Spleen (tissue), 11 donors: ENCODE results near the gene IGFBP3. TPM values are rescaled to one million over a fixed set of nuclear protein-coding genes. Genes with fewer than 3 reads are reported as not detected.

ENCODE experiments used
- DNase-seq: peaks from one replicate; pipeline ENCODE4 v3.0.0-alpha.2; 2020
- H3K27ac ChIP-seq, 8 donors: fragments of 200-600 bp; sonication (generic) in 7 of 8; 1 replicate in 4 of 8; 2 replicates in 4 of 8; pipeline versions ENCODE4 v1.5.0 to v1.8.0; 2016 to 2021; ENCODE audit warnings: inconsistent platforms in 4 of 8, mild to moderate bottlenecking in 4 of 8, moderate library complexity in 1 of 8
- H3K27me3 ChIP-seq, 7 donors: fragments of 200-600 bp; sonication (generic) in 6 of 7; replicated peaks in 1 of 7; 1 replicate in 4 of 7; 2 replicates in 3 of 7; pipeline versions ENCODE4 v1.5.0 to v1.8.0; 2016 to 2021; ENCODE audit warnings: inconsistent platforms in 3 of 7, mild to moderate bottlenecking in 1 of 7
- H3K36me3 ChIP-seq, 6 donors: fragments of 200-600 bp; sonication (generic) in 5 of 6; 1 replicate in 4 of 6; 2 replicates in 2 of 6; pipeline versions ENCODE4 v1.5.0 to v1.8.0; 2016 to 2021; ENCODE audit warnings: inconsistent platforms in 2 of 6
- H3K4me1 ChIP-seq, 6 donors: fragments of 200-600 bp; sonication (generic) in 5 of 6; 1 replicate in 3 of 6; 2 replicates in 3 of 6; pipeline versions ENCODE4 v1.5.0 to v1.8.0; 2016 to 2021; ENCODE audit warnings: inconsistent platforms in 3 of 6
- H3K4me3 ChIP-seq, 8 donors: fragments of 200-600 bp; sonication (generic) in 7 of 8; 1 replicate in 4 of 8; 2 replicates in 4 of 8; pipeline versions ENCODE4 v1.5.0 to v1.8.0; 2016 to 2021; ENCODE audit warnings: inconsistent platforms in 4 of 8, mild to moderate bottlenecking in 4 of 8, moderate library complexity in 2 of 8
- H3K9me3 ChIP-seq, 8 donors: fragments of 200-600 bp; sonication (generic) in 7 of 8; 1 replicate in 4 of 8; 2 replicates in 4 of 8; pipeline versions ENCODE4 v1.5.0 to v1.8.0; 2016 to 2021; ENCODE audit warnings: inconsistent platforms in 4 of 8
- POLR2A ChIP-seq, 3 donors: fragments of 450-650 bp; IDR thresholded peaks; one replicate each; pipeline ENCODE4 v1.5.1; 2017; ENCODE audit warnings: antibody characterized with exemption in 3 of 3, mild to moderate bottlenecking in 1 of 3
- POLR2AphosphoS5 ChIP-seq, 3 donors: sonication (generic); formaldehyde crosslinking; IDR thresholded peaks; one replicate each; pipeline ENCODE4 v1.5.1; 2017; ENCODE audit warnings: antibody characterized with exemption in 3 of 3
- WGBS, 5 donors: extraction: QIAGEN DNeasy Blood & Tissue Kit in 3 of 5; methylation state at CpG; one replicate each; pipeline versions ENCODE4 v1.1.5 to v1.1.7; 2013 to 2018; 5-methylcytosine and 5-hydroxymethylcytosine counted together
- intact Hi-C: fragments of 100-400 bp; cut with DNase I; formaldehyde crosslinking; loops from one replicate; pipeline ENCODE4 v1.15.0; 2023; ENCODE audit warnings: low total_unique reads
- polyA plus RNA-seq, 3 donors: library from polyadenylated mRNA; stranded (reverse); fragments of 200-250 nt; gene quantifications; one replicate each; pipeline ENCODE4 v1.2.1, GENCODE V29; 2013
- total RNA-seq, 7 donors: library from RNA; depleted of rRNA in 3 of 7; stranded (reverse); fragments of >200 nt in 3 of 7; fragmentation: NEBNext Ultra II Directional in 4 of 7; extraction: Animal tissue kit (Norgen Biotek cat#: 25700) in 4 of 7; gene quantifications; one replicate each; pipeline versions ENCODE4 v1.1.0 to v1.2.1, GENCODE V29; 2016 to 2021
- TF ChIP-seq, protein P1 (sequence below), 11 experiments: fragments of 200-600 bp in 7 of 11; fragments of 450-650 bp in 4 of 11; sonication (generic) in 4 of 11; IDR thresholded peaks in 8 of 11; conservative IDR thresholded peaks in 3 of 11; 1 replicate in 7 of 11; 2 replicates in 4 of 11; pipeline versions ENCODE4 v1.4.0 to v1.8.0; 2016 to 2021; ENCODE audit warnings: antibody characterized with exemption in 11 of 11, inconsistent platforms in 4 of 11, mild to moderate bottlenecking in 1 of 11
- donor health status: healthy with polysubstance abuse.
- donor health status: DM: no; HTN: no; CAD: no; lungs with moderate emphysema.
- donor health status: DM: no; HTN: no; CAD: no.
- donor health status: Bipolar disorder and iron deficiency.
- donor health status: healthy.
- donor health status: DM: no; HTN: no; CAD: no.
- donor health status: DM: yes; HTN: yes; CAD: no.

The IGFBP3 gene
- total and polyA plus RNA-seq, 10 donors: 27.2 to 165 (median 79.8) TPM

DNA sequence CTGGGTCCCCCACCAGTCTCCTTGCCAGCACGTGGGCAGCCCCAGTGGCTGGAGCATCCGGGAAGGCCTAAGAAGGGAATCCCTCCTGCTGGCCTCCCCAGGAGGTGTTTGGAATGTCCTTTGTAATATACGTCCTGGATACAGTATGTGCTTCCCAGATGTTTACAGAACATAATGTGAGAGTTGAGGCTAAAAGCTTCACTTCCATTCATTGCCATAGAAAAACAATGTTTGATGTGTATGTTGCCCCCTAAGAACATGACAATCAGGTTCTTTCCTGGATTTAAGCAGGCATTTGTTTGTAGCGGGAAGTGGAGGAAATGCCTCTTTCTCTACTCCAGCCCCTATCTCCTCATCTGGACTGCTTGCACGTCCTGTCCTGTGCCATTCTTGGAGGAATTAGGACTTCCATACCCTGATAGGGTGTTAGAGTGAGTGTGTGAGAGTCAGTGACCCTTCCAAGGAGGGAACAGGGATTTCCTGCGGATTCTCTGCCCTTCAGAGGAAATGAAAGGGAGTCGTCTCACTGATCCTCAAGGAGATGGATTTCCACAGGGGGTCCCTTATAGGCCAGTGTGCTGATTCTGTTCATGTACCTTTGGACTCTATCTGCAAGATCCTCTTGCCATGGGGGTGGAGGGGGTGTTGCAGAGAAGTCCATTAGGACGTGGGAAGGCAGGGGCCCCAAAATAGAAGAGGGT, 31.6 kb downstream of the IGFBP3 start:
- TF ChIP-seq POLR2AphosphoS5 (IDR thresholded peaks at IDR 0.05) (no peak), POLR2A (IDR thresholded peaks at IDR 0.05) (no peak)
- TF ChIP-seq, protein P1, sequence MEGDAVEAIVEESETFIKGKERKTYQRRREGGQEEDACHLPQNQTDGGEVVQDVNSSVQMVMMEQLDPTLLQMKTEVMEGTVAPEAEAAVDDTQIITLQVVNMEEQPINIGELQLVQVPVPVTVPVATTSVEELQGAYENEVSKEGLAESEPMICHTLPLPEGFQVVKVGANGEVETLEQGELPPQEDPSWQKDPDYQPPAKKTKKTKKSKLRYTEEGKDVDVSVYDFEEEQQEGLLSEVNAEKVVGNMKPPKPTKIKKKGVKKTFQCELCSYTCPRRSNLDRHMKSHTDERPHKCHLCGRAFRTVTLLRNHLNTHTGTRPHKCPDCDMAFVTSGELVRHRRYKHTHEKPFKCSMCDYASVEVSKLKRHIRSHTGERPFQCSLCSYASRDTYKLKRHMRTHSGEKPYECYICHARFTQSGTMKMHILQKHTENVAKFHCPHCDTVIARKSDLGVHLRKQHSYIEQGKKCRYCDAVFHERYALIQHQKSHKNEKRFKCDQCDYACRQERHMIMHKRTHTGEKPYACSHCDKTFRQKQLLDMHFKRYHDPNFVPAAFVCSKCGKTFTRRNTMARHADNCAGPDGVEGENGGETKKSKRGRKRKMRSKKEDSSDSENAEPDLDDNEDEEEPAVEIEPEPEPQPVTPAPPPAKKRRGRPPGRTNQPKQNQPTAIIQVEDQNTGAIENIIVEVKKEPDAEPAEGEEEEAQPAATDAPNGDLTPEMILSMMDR (IDR thresholded peaks at IDR 0.05 in 8 of 11, conservative IDR thresholded peaks at IDR 0.05 in 3 of 11): no peak
- intact Hi-C loops: no loop called here
- DNase-seq: no peak
- Histone ChIP-seq H3K4me3 (no peak overlapping the region), H3K27ac (no peak overlapping the region), H3K9me3 (no peaks in the 10 kb centered on the region), H3K36me3 (no peaks in the 10 kb centered on the region), H3K4me1 (peaks cover 0 to 17% (median 11%) of the 10 kb centered on the region in 6 donors), H3K27me3 (peaks cover 7 to 88% (median 25%) of the 10 kb centered on the region in 7 donors)
- 50 to 65% (median 51%) methylated on average over 7 to 8 of the region's 8 CpGs for WGBS, 5 donors

- Histone ChIP-seq H3K4me3 (peak overlapping the region in 5 of 8 donors; percentile 12 to 51 (median 15)), H3K4me1 (peaks cover 0 to 17% (median 11%) of the 10 kb centered on the region in 6 donors), H3K36me3 (no peaks in the 10 kb centered on the region), H3K27me3 (peaks cover 7 to 86% (median 25%) of the 10 kb centered on the region in 7 donors), H3K27ac (no peak overlapping the region), H3K9me3 (no peaks in the 10 kb centered on the region)
- 11 to 25% (median 13%) methylated on average over 7 to 14 of the region's 14 CpGs for WGBS, 5 donors
- no peak for DNase-seq
- TF ChIP-seq, protein P1 (IDR thresholded peaks at IDR 0.05 in 8 of 11, conservative IDR thresholded peaks at IDR 0.05 in 3 of 11): no peak
- no peak for TF ChIP-seq POLR2A (IDR thresholded peaks at IDR 0.05)
- no peak for TF ChIP-seq POLR2AphosphoS5 (IDR thresholded peaks at IDR 0.05)
- intact Hi-C loops: no loop called here
These were observed 32.1 kb downstream of the IGFBP3 start for GRCh38 chr7:45888993-45889366.

GRCh38 chr7:45888185-45888992, 32.7 kb downstream of the IGFBP3 start, which contains the start of gene IGFBP1:
IGFBP1 (plus strand) TSS chr7:45888488; CDS start chr7:45888653, 165 bp downstream.
- Histone ChIP-seq H3K27ac (no peak within 1 kb of the TSS), H3K27me3 (peaks cover 7 to 81% (median 25%) of the 10 kb centered on the region in 7 donors), H3K36me3 (no peaks in the 10 kb centered on the region), H3K9me3 (no peaks in the 10 kb centered on the region), H3K4me3 (peak within 1 kb of the TSS in 6 of 8 donors; percentile 7 to 51 (median 14)), H3K4me1 (peaks cover 0 to 17% (median 11%) of the 10 kb centered on the region in 6 donors)
- intact Hi-C loops: no loop called here
- TF ChIP-seq POLR2A (IDR thresholded peaks at IDR 0.05): no peak
- no peak for TF ChIP-seq POLR2AphosphoS5 (IDR thresholded peaks at IDR 0.05)
- TF ChIP-seq, protein P1 (IDR thresholded peaks at IDR 0.05 in 8 of 11, conservative IDR thresholded peaks at IDR 0.05 in 3 of 11): no peak
- 3 to 7% (median 5%) methylated on average over 40 to 73 of the region's 73 CpGs for WGBS, 5 donors
- no peak for DNase-seq
